Superior temporal gyrus (tissue), 1 donor: ENCODE data around the gene MEPCE.
"Not testable (repeated sequence)": the region's sequence is repeated elsewhere in the genome, so short reads cannot be mapped to it uniquely, and the experiment has no call there.

Experiments
- DNase-seq: peaks from one replicate; pipeline ENCODE4 v3.0.0-alpha.2; 2016; ENCODE audit errors: extremely low spot score

MEPCE gene

GRCh38 chr7:100429637-100430492 is at the start of gene MEPCE:
Gene MEPCE (plus strand): TSS chr7:100429831. CDS start chr7:100430019, 188 bp downstream.
- peak; percentile 93 for DNase-seq

- DNase-seq = no peak
Measured at GRCh38 chr7:100380196-100380595, 49.4 kb upstream of the MEPCE start.

GRCh38 chr7:100381531-100382233 is 47.9 kb upstream of the MEPCE start:
- DNase-seq = not testable (repeated sequence)

- DNase-seq = not testable (repeated sequence)
Measured at GRCh38 chr7:100382234-100382853, 47.3 kb upstream of the MEPCE start.

- no peak for DNase-seq
Measured at GRCh38 chr7:100384628-100385294, 44.9 kb upstream of the MEPCE start.

GRCh38 chr7:100386940-100387339 is 42.7 kb upstream of the MEPCE start:
- DNase-seq = no peak

GRCh38 chr7:100387695-100388094 is 41.9 kb upstream of the MEPCE start:
- no peak for DNase-seq

- no peak for DNase-seq
Measured at GRCh38 chr7:100389437-100390088, 40.1 kb upstream of the MEPCE start.

GRCh38 chr7:100390286-100391009 is 39.2 kb upstream of the MEPCE start:
- DNase-seq = no peak

GRCh38 chr7:100393233-100393905 is 36.3 kb upstream of the MEPCE start:
- no peak for DNase-seq

GRCh38 chr7:100394077-100394476 is 35.6 kb upstream of the MEPCE start:
- DNase-seq = no peak

GRCh38 chr7:100396421-100396982 is 33.1 kb upstream of the MEPCE start:
- no peak for DNase-seq

GRCh38 chr7:100397315-100398081 is 32.1 kb upstream of the MEPCE start:
- no peak for DNase-seq

GRCh38 chr7:100398239-100398638 is 31.4 kb upstream of the MEPCE start:
- DNase-seq = no peak

- no peak for DNase-seq
Measured at GRCh38 chr7:100400041-100400440, 29.6 kb upstream of the MEPCE start.

GRCh38 chr7:100400656-100401055 is 29.0 kb upstream of the MEPCE start:
- DNase-seq = no peak

- DNase-seq = no peak
Measured at GRCh38 chr7:100401811-100402210, 27.8 kb upstream of the MEPCE start.

GRCh38 chr7:100402241-100402640 is 27.4 kb upstream of the MEPCE start:
- no peak for DNase-seq

GRCh38 chr7:100406767-100407166 is 22.9 kb upstream of the MEPCE start:
- DNase-seq = no peak
